ENCODE measurements around the gene CCDC50.
A peak's percentile ranks its signal among the peaks of the same experiment; 100 is the strongest.

The CCDC50 gene

GRCh38 chr3:191329654-191330529, 698 bp downstream of the CCDC50 start, which contains the start of gene UTS2B:
UTS2B (minus strand) TSS chr3:191330526; CDS start chr3:191282189, 48,337 bp downstream.
- TF ChIP-seq, protein P1, sequence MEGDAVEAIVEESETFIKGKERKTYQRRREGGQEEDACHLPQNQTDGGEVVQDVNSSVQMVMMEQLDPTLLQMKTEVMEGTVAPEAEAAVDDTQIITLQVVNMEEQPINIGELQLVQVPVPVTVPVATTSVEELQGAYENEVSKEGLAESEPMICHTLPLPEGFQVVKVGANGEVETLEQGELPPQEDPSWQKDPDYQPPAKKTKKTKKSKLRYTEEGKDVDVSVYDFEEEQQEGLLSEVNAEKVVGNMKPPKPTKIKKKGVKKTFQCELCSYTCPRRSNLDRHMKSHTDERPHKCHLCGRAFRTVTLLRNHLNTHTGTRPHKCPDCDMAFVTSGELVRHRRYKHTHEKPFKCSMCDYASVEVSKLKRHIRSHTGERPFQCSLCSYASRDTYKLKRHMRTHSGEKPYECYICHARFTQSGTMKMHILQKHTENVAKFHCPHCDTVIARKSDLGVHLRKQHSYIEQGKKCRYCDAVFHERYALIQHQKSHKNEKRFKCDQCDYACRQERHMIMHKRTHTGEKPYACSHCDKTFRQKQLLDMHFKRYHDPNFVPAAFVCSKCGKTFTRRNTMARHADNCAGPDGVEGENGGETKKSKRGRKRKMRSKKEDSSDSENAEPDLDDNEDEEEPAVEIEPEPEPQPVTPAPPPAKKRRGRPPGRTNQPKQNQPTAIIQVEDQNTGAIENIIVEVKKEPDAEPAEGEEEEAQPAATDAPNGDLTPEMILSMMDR (conservative IDR thresholded peaks at IDR 0.05; ENCODE audit: low read depth, low read length), result no peak
- peak within 1 kb of the TSS; percentile 84 for H3K4me3 ChIP-seq (ENCODE audit: low read depth, low read length)
- DNase-seq (ENCODE audit: low read depth), result peak; percentile 62

GRCh38 chr3:191330530-191331048, 1.4 kb downstream of the CCDC50 start:
- TF ChIP-seq, protein P1 (conservative IDR thresholded peaks at IDR 0.05; ENCODE audit: low read depth, low read length), result no peak
- peak overlapping the region; percentile 84 for H3K4me3 ChIP-seq (ENCODE audit: low read depth, low read length)
- peak; percentile 91 for DNase-seq (ENCODE audit: low read depth)

DNA sequence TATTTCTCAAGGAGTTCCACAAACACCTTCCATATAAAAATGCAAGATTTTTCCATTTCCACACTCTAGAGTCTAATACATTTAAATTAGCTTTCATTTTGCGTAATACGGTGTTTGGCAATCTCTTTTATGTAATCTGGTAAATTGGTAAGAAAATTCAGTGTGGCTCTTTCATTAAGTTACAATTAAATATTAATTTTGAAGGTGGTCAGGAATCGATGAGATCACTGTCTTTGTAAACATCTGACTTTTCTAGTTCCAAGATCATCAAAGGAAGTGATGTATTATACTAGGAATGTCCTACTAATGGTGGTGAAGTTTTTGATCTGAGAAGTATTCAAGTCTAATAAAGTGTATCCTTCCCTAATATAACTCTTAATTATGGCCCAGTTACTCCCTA, 2.2 kb downstream of the CCDC50 start:
- TF ChIP-seq, protein P1 (conservative IDR thresholded peaks at IDR 0.05; ENCODE audit: low read depth, low read length), result no peak
- peak; percentile 70 for DNase-seq (ENCODE audit: low read depth)
- H3K4me3 ChIP-seq (ENCODE audit: low read depth, low read length), result peak overlapping the region; percentile 84

DNA sequence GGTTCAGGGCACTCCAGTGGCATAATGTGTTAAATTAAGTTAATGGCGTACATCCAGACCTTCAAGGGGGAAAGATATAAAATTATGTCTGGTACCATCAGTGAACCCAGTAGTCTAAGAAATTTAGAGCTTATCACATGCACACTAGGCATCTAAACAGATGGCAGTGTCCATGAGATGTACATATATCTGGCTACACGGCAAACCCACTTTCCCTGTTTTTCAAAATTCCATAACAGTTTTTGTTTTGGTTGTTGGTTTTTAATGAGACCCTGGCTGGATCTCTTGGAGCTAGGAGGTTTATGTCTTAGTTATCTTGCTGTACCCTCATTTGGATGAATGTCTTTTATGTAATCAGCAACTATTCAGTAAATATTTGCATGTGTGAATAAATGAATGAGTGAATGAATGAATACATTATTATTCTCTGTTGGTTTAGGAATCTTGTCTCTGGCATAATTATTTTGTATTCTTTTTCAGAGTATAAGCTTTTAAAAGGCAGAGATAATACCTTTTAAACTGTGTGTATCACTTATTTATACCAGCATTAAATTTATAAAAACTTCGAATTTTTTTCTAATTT, 4.2 kb downstream of the CCDC50 start:
- DNase-seq (ENCODE audit: low read depth), result no peak
- no peak overlapping the region for H3K4me3 ChIP-seq (ENCODE audit: low read depth, low read length)
- TF ChIP-seq, protein P1 (conservative IDR thresholded peaks at IDR 0.05; ENCODE audit: low read depth, low read length), result no peak

GRCh38 chr3:191334346-191334893, 5.2 kb downstream of the CCDC50 start:
- H3K4me3 ChIP-seq (ENCODE audit: low read depth, low read length), result no peak overlapping the region
- TF ChIP-seq, protein P1 (conservative IDR thresholded peaks at IDR 0.05; ENCODE audit: low read depth, low read length), result no peak
- no peak for DNase-seq (ENCODE audit: low read depth)

- DNase-seq (ENCODE audit: low read depth), result no peak
- no peak overlapping the region for H3K4me3 ChIP-seq (ENCODE audit: low read depth, low read length)
- TF ChIP-seq, protein P1 (conservative IDR thresholded peaks at IDR 0.05; ENCODE audit: low read depth, low read length), result no peak
Observed at GRCh38 chr3:191336833-191337232, 7.6 kb downstream of the CCDC50 start.

Data from choroid plexus epithelial cell (primary cell).